Epithelial cell of prostate (primary cell): Measurements from ENCODE around the gene CFAP126.
"Not testable (repeated sequence)": the region's sequence is repeated elsewhere in the genome, so short reads cannot be mapped to it uniquely, and the experiment has no call there.

ENCODE experiments used
- DNase-seq: peaks from one replicate; pipeline ENCODE4 v3.0.0-alpha.2; 2011; ENCODE audit warnings: low read depth, low spot score
- H3K27ac ChIP-seq: fragments of 450-650 bp; 2 replicates; pipeline ENCODE4 v1.5.1; 2017; ENCODE audit warnings: mild to moderate bottlenecking

The CFAP126 gene

GRCh38 chr1:161382214-161383019, 14.7 kb upstream of the CFAP126 start:
- no peak for DNase-seq
- H3K27ac ChIP-seq, result peak overlapping the region; percentile 89

GRCh38 chr1:161381707-161382106, 14.0 kb upstream of the CFAP126 start:
- no peak for DNase-seq
- H3K27ac ChIP-seq, result peak overlapping the region; percentile 89

GRCh38 chr1:161379071-161379470, 11.4 kb upstream of the CFAP126 start:
- DNase-seq, result no peak
- no peak overlapping the region for H3K27ac ChIP-seq

- H3K27ac ChIP-seq, result no peak overlapping the region
- no peak for DNase-seq
Measured at GRCh38 chr1:161378014-161378413, 10.3 kb upstream of the CFAP126 start.

- DNase-seq, result no peak
- H3K27ac ChIP-seq, result no peak overlapping the region
Measured at GRCh38 chr1:161374373-161374772, 6.7 kb upstream of the CFAP126 start.

- DNase-seq, result no peak
- H3K27ac ChIP-seq, result no peak overlapping the region
Measured at GRCh38 chr1:161373442-161373841, 5.8 kb upstream of the CFAP126 start.

GRCh38 chr1:161365207-161365606, 2.5 kb downstream of the CFAP126 start:
- DNase-seq, result no peak

GRCh38 chr1:161364332-161364731, 3.3 kb downstream of the CFAP126 start:
- no peak for DNase-seq

More at GRCh38 chr1:161365207-161365606, 2.5 kb downstream of the CFAP126 start:
- no peak overlapping the region for H3K27ac ChIP-seq

GRCh38 chr1:161359291-161359690, 8.4 kb downstream of the CFAP126 start:
- H3K27ac ChIP-seq, result no peak overlapping the region

More at GRCh38 chr1:161364332-161364731, 3.3 kb downstream of the CFAP126 start:
- no peak overlapping the region for H3K27ac ChIP-seq

GRCh38 chr1:161357073-161357472, 10.6 kb downstream of the CFAP126 start:
- no peak for DNase-seq
- no peak overlapping the region for H3K27ac ChIP-seq

More at GRCh38 chr1:161359291-161359690, 8.4 kb downstream of the CFAP126 start:
- DNase-seq, result no peak

- no peak for DNase-seq
- H3K27ac ChIP-seq, result no peak overlapping the region
Measured at GRCh38 chr1:161351482-161351881, 16.2 kb downstream of the CFAP126 start.

GRCh38 chr1:161350671-161351070, 17.0 kb downstream of the CFAP126 start:
- no peak overlapping the region for H3K27ac ChIP-seq
- no peak for DNase-seq

GRCh38 chr1:161342821-161343220, 24.9 kb downstream of the CFAP126 start:
- DNase-seq, result no peak
- no peak overlapping the region for H3K27ac ChIP-seq

GRCh38 chr1:161342177-161342576, 25.5 kb downstream of the CFAP126 start:
- DNase-seq, result no peak
- H3K27ac ChIP-seq, result no peak overlapping the region

- no peak overlapping the region for H3K27ac ChIP-seq
- no peak for DNase-seq
Measured at GRCh38 chr1:161335796-161336195, 31.9 kb downstream of the CFAP126 start.

GRCh38 chr1:161333166-161333565, 34.5 kb downstream of the CFAP126 start:
- H3K27ac ChIP-seq, result no peak overlapping the region
- no peak for DNase-seq

GRCh38 chr1:161330346-161330745, 37.3 kb downstream of the CFAP126 start:
- no peak for DNase-seq
- no peak overlapping the region for H3K27ac ChIP-seq

GRCh38 chr1:161324020-161324419, 43.7 kb downstream of the CFAP126 start:
- no peak overlapping the region for H3K27ac ChIP-seq
- DNase-seq, result no peak

GRCh38 chr1:161315841-161316674, 51.6 kb downstream of the CFAP126 start:
- H3K27ac ChIP-seq, DNase-seq: not testable (repeated sequence)
